Measurements from ENCODE around the gene ADIRF.

ADIRF gene

GRCh38 chr10:86960003-86960862, 8.0 kb upstream of the ADIRF start:
- in situ Hi-C loops (cut with MboI; ENCODE audit: low sequenced_read_pairs) = no loop called here

DNA sequence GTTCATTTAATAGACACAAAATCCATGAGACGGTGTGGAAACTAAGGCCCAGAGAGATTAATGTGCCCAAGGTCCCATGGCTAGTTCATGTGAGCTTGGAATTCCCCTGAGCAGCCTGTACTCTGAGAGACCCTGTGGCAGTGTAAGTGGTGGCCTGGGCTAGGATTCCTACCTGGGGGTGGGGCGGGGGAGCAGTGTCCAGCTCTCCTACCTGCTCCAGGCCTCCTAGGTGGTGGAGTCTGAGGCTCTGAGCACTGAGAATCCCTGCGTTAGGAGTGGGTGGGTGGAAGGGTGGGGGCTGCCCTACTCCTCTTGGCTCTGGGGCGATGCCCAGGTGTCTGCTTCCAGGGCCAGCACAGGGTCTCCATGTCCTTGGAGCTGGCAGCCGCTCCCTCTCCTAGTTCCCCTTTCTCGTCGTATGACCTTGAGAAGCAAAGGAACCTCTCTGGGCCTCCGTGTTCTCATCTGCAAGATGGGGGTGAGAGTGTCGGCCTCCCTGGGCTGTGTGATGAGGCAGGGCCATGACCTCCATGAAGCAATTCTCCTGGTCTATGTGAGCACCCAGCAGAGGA, 7.3 kb upstream of the ADIRF start:
- in situ Hi-C loops (cut with MboI; ENCODE audit: low sequenced_read_pairs) = no loop called here

- in situ Hi-C loops (cut with MboI; ENCODE audit: low sequenced_read_pairs) = no loop called here
Observed at GRCh38 chr10:86961481-86962091, 6.7 kb upstream of the ADIRF start.

DNA sequence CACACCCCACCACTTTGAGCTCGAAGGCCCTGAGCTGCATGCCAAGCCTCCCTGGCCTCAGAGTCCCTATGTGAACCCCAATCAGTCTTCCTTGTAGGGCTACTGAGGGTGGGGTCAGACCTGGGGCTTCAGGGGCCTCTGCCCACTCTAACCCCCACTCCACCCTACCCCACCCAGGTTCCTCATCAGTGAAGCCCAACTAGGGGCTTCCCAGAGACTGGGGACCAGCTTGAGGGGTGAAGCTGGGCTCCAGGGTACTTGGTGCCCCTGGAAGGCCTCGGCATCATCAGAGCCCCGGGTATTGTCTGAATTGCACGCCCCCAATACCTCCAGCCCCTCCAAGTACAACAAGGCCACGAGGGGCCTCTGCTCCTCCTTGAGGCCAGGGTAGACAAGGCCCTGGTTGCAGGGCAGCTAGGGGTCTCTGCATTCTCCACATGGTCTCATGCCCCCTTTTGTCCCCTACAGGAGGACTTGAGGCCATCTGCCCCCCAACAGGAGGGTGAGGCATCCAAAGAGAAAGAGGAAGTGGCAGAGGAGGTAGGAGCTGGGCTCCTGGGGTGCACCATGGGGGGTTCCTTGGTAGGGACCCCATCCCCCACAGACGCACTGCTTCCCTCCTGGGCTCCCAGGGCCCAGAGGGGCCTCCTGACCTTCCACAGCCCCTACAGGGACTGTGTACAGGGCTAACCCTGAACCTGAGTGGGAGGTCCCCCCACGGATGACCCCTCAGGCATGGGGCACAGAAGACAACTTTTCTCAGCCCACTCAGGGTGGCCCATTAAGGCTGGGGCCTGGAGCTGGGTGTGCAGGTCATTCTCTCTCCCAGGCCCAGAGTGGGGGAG, 5.9 kb upstream of the ADIRF start:
- in situ Hi-C loops (cut with MboI; ENCODE audit: low sequenced_read_pairs) = no loop called here

DNA sequence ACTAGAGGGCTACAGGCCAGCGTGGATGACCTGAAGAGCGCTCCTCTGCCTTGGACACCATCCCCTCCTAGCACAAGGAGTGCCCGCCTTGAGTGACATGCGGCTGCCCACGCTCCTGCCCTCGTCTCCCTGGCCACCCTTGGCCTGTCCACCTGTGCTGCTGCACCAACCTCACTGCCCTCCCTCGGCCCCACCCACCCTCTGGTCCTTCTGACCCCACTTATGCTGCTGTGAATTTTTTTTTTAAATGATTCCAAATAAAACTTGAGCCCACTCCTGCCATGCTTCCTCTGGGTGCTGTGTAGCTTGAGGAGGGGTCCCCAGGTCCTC, 5.3 kb upstream of the ADIRF start:
- in situ Hi-C loops (cut with MboI; ENCODE audit: low sequenced_read_pairs) = no loop called here

- in situ Hi-C loops (cut with MboI; ENCODE audit: low sequenced_read_pairs) = no loop called here
Observed at GRCh38 chr10:86963341-86963919, 4.9 kb upstream of the ADIRF start.

DNA sequence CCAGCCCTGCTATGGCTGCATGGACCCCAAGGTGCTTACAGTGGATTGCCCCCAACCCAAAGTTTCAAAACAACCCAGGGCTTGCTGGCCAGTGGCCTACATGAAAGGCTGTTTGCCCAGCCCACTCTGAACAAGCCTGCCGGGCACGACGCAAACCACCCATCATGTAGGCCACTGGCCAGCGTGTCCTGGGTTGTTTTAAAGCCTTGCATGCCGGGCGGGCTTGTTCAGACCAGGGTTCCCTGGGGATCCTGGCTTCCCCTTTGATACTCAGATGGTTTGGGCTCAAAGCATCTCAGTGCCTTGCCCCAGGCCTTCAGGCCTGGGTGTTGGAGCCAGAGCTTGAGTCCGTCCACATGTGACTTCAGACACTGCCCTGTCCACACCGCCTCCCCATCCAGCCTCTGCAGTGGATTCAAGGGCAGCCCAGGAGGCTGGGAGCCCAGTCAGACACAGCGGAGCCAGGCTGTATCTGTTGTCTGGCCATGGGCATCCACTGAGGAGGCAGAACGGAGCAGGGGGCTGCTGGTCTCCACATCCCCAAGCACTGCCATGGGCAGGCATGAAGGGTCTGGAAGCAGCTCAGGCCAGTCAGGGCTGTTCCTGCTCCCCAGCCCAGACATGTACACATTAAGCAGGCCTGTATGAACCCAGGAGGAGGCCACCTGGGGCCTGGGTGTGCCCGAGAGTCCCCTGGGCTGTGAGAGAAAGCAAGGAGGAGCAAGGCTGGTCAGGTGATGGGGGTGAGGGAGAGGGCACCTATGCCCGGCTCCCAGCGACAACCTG, 4.0 kb upstream of the ADIRF start:
- in situ Hi-C loops (cut with MboI; ENCODE audit: low sequenced_read_pairs) = no loop called here

- in situ Hi-C loops (cut with MboI; ENCODE audit: low sequenced_read_pairs) = no loop called here
Observed at GRCh38 chr10:86964847-86965190, 3.5 kb upstream of the ADIRF start.

DNA sequence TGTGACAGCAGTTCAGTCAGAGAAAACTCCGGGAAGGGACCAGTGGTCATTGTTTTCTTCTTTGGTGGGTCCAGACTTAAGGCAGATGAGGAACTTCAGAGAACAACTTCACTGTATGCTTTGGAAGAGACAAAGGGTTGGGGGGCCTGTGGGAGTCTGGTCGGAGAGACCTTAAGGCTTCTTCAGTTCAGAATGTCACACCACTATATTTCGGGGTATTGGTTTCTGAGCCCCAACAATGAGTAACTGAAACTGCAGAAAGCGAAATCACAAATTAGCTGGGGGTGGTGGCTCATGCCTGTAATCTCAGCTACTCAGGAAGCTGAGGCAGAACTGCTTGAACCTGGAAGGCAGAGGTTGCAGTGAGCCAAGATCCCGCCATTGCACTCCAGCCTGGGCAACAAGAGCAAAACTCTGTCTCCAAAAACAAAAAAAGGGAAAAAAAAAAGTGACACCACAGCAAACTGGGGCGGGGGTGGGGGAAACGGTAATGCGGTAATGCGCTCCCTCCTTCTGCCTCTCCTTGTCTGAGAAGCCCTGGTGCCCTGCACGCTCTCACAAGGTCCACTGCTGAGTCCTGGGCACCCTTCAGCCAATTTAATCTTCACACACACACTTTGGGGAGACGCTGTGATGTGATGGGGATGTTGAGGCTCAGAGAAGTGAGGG, 2.2 kb upstream of the ADIRF start:
- in situ Hi-C loops (cut with MboI; ENCODE audit: low sequenced_read_pairs) = no loop called here

- in situ Hi-C loops (cut with MboI; ENCODE audit: low sequenced_read_pairs) = no loop called here
Observed at GRCh38 chr10:86967481-86967941, 771 bp upstream of the ADIRF start.

- in situ Hi-C loops (cut with MboI; ENCODE audit: low sequenced_read_pairs) = no loop called here
Observed at GRCh38 chr10:86968994-86969355, 693 bp downstream of the ADIRF start.

GRCh38 chr10:86969421-86970041, 1.2 kb downstream of the ADIRF start:
- in situ Hi-C loops (cut with MboI; ENCODE audit: low sequenced_read_pairs) = no loop called here

GRCh38 chr10:86970162-86970981, 2.1 kb downstream of the ADIRF start:
- in situ Hi-C loops (cut with MboI; ENCODE audit: low sequenced_read_pairs) = no loop called here

DNA sequence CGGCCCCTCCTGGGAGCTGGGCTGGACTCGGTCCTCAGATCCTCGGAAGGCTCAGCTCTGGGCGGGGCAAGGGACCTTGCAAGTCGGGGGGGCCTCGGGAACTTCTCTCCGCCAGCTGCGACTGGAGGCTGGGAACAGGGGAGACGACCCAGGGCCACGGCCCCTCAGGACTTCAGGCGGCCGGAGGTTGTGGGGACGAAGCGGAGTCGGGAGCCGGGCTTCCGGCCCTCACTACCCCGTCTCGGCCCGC, 2.6 kb downstream of the ADIRF start:
- in situ Hi-C loops (cut with MboI; ENCODE audit: low sequenced_read_pairs) = no loop called here

DNA sequence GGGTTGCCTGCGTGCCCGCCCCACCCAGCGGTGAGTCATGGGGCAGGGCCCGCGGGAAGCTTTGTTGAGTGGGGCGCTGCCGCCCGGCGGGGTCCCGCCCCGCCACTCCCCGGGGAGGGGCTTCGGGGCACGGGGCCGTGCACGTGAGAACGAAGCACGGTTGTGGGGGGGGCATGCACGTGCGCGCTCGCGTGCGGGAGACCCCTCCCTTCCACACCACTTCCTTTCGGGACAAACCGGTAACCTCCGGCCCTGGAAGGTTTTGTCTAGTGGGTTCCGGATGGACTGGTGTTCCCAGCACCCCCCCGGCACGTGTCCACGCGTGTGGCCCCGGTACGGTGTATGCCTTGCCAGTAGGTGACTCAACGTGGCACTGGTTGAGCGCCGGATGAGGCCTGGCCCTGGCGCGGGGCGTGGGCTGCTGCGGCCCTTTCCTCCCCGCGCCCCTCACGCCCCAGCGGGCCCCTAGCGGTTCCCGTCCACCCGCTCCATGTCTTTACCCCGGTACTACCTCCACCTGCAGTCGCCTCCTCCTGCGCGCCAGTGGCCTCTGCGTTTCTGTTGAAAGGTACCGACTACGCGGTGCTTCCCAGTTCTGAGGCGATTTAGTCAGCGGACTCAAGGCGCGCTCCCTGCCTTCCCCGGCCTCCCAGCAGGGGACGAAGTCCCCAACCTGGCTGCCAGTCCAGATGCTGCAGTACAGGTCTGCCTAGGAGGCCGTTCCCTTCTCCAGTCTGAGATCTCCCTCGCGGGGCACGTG, 3.1 kb downstream of the ADIRF start:
- in situ Hi-C loops (cut with MboI; ENCODE audit: low sequenced_read_pairs) = no loop called here

- in situ Hi-C loops (cut with MboI; ENCODE audit: low sequenced_read_pairs) = no loop called here
Observed at GRCh38 chr10:86972613-86973380, 4.5 kb downstream of the ADIRF start.

DNA sequence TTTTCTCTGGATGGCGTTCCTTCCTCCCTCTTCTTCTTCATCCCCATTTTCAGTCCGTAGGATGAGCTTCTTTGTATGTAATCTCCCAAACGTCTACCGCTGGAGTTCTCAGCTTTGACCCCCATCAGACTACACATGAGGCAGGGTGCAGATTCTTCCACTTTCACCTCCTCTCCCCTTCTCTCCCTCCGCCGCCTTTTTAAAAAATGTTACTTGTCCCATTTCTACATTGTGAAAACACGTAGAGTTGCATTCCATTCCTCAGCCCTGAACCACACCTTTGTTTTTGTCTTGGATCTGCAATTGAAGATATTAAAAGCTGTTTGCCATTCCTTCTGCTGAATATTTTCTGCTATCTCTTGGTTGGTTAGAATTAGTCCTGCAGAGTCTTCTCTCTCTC, 6.2 kb downstream of the ADIRF start:
- in situ Hi-C loops (cut with MboI; ENCODE audit: low sequenced_read_pairs) = no loop called here

Data from HL-60/S4 (cell line).